Head of caudate nucleus (tissue), 42 donors: ENCODE results near the gene OTULIN.
A peak's percentile ranks its signal among the peaks of the same experiment; 100 is the strongest.

Source experiments
- DNase-seq, 42 donors: peaks; one replicate each; pipeline versions ENCODE4 v3.0.0 to v3.0.0-alpha.2; 2020 to 2021; ENCODE audit warnings: mixed read lengths in 7 of 42
- intact Hi-C: fragments of 100-400 bp; cut with DNase I; formaldehyde crosslinking; loops from one replicate; pipeline ENCODE4 v1.15.0; 2022

Gene OTULIN

GRCh38 chr5:14712666-14713065 lies 48.1 kb downstream of the OTULIN start:
- DNase-seq = peak in 1 of 42 donors; percentile 33
- intact Hi-C loops = no loop called here

- intact Hi-C loops = no loop called here
- peak in 2 of 42 donors; percentile 35 to 42 for DNase-seq
These were observed 49.2 kb downstream of the OTULIN start for GRCh38 chr5:14713476-14714390.

- intact Hi-C loops = no loop called here
- peak in 3 of 42 donors; percentile 11 to 38 (median 24) for DNase-seq
These were observed 50.2 kb downstream of the OTULIN start for GRCh38 chr5:14714706-14715105.

DNA sequence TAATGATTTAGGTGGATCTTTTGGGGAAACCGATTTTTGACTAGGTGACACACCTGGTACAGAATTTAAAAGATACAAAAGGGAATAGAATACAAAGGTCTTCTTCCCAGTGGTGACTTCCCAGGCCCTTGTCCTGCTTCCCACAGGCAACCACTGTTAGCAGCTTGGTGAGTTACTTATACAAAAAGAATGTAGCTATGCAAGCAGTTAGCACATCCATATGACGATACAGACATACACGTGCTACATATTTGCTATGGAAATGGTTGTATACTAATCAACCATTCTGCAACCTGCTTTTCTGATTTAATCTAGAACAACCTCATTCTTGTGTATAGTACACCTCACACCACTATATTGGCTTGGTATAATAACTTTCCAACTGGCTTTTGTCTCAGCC lies 51.0 kb downstream of the OTULIN start:
- intact Hi-C loops = no loop called here
- peak in 1 of 42 donors; percentile 5 for DNase-seq

GRCh38 chr5:14716755-14717752 lies 52.5 kb downstream of the OTULIN start:
- intact Hi-C loops = no loop called here
- peak in 1 of 42 donors; percentile 6 for DNase-seq

DNA sequence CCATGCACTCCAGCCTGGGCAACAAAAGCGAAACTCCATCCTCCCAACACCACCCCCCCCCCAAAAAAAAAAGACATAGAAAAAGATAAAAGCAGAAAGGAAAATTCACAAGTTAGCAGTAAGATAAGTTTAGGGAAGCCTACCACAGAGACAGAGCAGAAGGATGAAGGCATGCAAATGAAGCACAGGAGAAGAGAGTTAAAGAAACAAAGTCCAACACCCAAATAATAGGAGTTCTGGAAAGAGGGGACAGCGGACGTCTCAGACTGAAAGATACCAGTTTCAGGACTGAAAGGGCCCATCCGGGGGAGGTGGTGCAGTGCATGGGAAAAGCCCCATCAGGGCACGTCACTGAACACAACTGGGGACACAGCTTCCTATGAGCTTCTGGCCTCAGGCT lies 54.3 kb downstream of the OTULIN start:
- intact Hi-C loops = no loop called here
- peak in 1 of 42 donors; percentile 29 for DNase-seq

DNA sequence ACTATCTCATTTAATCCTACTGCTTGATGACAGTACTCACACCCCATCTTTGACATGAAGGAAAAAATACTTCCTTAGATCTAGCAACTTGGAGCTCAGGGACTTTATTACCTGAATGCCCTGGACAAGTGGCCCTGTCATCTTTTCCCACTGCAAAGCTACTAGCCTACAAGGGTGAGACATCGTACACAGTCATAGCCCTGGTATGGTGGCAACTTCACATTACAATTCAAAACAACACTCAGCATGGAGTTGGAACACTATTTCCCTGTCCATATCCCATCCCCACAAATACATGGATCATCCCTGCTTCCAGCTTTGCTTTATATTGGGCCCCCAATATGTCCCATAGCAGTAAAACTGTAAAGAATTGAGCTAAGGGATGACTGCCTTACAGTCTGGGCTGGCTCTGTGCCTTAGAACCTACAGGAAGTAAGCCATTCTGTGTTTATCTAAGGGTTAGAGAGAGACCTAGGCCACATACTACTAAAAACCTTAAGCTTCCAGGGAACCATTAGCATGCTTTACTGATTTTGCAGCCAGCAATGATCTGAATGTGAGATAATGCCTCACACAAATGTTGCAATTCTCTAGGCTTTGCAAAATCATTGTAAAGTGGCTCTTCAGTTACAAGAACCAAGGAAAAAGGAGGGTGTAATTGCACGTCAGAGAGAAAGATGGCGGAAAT lies 55.9 kb downstream of the OTULIN start:
- no peak for DNase-seq
- intact Hi-C loops = no loop called here

- intact Hi-C loops = no loop called here
These were observed 57.6 kb downstream of the OTULIN start for GRCh38 chr5:14721990-14722656.

DNA sequence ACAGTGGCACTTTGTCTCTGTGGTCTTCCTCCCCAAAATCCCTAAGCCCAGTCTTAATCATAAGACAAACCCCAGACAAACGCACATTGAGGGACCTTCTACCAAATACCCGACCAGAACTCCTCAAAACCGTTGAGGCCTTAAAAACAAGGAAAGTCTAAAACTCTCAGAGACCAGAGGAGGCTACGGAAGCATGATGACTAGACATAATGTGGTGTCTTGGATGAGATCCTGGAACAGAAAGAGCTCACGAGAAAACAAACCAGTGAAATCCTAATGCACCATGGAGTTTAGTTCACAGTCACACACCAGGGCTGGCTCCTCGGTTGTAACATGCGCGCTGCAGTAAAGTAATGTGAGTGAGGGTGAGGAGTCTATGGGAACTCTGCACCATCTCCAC lies 58.4 kb downstream of the OTULIN start:
- DNase-seq = no peak
- intact Hi-C loops = no loop called here

More at GRCh38 chr5:14721990-14722656, 57.6 kb downstream of the OTULIN start:
- DNase-seq = no peak

DNA sequence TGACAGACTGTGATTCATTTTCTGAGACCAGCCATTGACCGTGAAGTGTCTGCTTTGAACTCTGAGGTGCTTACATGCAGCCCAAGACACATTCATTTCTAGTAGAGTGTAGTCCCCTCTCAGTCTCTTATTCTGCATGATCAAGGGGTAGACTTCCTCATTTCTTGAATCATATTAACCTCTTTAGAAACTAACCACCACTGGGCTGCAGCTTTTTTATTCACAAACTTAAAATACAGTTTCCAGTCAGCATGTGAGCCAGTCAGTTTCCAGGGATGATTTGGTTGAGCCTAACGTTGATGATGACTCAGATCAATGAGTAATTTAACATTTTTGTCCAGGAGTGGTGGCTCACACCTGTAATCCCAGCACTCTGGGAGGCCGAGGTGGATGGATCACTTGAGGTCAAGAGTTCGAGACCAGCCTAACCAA lies 59.2 kb downstream of the OTULIN start:
- intact Hi-C loops = no loop called here
- DNase-seq = no peak

DNA sequence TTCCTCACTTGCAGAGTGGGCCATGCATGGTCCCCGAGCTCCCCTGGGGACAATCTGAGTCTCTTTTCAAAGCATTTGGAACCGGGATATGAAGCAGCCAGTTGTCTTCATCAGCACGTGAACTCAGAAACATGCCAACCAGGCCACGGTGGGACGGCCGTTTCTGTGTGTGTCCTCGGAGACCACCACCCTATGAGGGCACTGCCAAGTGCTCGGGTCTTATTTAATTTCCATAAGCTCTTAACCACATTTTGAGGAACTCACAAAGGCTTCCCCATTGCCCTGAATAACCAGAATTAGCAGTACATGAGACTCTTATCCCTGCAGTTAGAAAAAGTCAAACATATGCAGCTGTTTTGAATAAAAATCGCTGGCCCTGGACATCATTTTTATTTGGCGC lies 60.1 kb downstream of the OTULIN start:
- intact Hi-C loops = no loop called here
- peak in 1 of 42 donors; percentile 32 for DNase-seq

- intact Hi-C loops = loop anchor here (2.0 kb wide), 2 partner anchors 145 to 277 kb away; partner anchors contain the start of gene ANKH
- DNase-seq = peak in 1 of 42 donors; percentile 30
These were observed 61.7 kb downstream of the OTULIN start for GRCh38 chr5:14726066-14726838.

DNA sequence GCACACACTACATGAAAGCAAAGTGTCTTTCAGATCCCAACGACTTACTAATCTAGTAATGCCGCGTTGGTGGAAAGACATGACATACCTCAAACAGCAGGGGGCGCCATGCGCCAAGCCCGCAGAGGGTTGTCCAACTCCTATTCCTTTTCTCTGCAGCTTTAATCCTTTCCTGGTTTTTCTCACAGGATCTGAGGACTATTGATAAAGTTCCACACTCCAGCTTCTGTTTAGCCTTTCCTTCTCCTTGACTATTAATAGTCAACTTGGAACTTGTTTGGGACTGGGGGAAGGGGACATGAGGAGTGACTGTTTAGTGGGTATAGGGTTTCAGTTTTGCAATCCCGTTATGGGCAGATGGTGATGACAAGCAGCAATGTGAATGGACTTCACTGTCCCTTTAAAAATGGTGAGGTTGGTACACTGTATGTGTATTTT lies 62.9 kb downstream of the OTULIN start:
- peak; percentile 68 to 96 (median 91) for DNase-seq
- intact Hi-C loops = loop anchor here (2.0 kb wide), 2 partner anchors 143 to 275 kb away; partner anchors contain the start of gene ANKH

DNA sequence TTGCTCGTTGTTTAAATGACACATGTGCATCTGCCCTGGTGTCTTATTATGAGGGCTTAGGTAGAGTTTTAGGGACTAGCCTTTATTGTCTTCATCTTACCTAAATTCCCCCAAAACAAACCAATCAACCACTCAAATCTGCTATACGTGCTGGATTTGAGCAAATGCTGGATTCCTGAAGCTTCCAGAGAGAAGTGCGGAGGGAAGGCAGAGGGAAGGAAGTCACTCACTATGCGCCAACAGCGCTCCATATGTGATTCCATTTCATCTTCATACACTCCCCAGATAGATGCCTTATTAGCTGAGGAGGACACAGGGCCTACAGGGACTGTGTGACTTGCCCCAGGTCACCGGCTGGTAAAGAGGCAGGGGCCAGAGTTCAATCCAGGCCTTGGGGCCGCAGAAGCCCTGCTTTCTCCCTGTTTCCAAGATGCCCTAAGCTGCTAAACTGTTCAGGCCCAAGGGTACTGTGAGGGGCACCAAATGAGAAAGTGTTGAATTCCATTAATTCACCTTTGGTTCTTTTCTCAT lies 63.5 kb downstream of the OTULIN start:
- no peak for DNase-seq
- intact Hi-C loops = loop anchor here (2.0 kb wide), 2 partner anchors 143 to 275 kb away; partner anchors contain the start of gene ANKH

- peak; percentile 64 to 95 (median 87) for DNase-seq
- intact Hi-C loops = no loop called here
These were observed 64.0 kb downstream of the OTULIN start for GRCh38 chr5:14728459-14728938.

GRCh38 chr5:14729448-14730385 lies 65.2 kb downstream of the OTULIN start:
- no peak for DNase-seq
- intact Hi-C loops = no loop called here
